Skeletal muscle tissue (tissue), 4 donors: ENCODE measurements around the gene GPR137B. TPM values are rescaled to one million over a fixed set of nuclear protein-coding genes. Genes with fewer than 3 reads are reported as not detected.
"Not testable (repeated sequence)": the region's sequence is repeated elsewhere in the genome, so short reads cannot be mapped to it uniquely, and the experiment has no call there.

Source experiments
- H3K27ac ChIP-seq: one replicate; pipeline ENCODE4 v1.7.0; 2013; ENCODE audit warnings: mild to moderate bottlenecking, low read depth, low read length, inconsistent platforms
- H3K27me3 ChIP-seq, 3 donors: one replicate each; pipeline ENCODE4 v1.7.0; 2013; ENCODE audit warnings: low read length in 3 of 3; ENCODE audit not compliant: control insufficient read depth in 3 of 3, insufficient read depth in 3 of 3
- H3K36me3 ChIP-seq, 3 donors: one replicate each; pipeline ENCODE4 v1.7.0; 2013; ENCODE audit warnings: low read length in 3 of 3; ENCODE audit not compliant: control insufficient read depth in 3 of 3, insufficient read depth in 3 of 3
- H3K4me1 ChIP-seq, 3 donors: one replicate each; pipeline ENCODE4 v1.7.0; 2013; ENCODE audit warnings: low read length in 3 of 3, mild to moderate bottlenecking in 3 of 3; ENCODE audit not compliant: control insufficient read depth in 3 of 3, insufficient read depth in 3 of 3
- H3K4me3 ChIP-seq, 3 donors: one replicate each; pipeline ENCODE4 v1.7.0; 2013; ENCODE audit warnings: low read length in 3 of 3
- H3K9ac ChIP-seq, 3 donors: one replicate each; pipeline ENCODE4 v1.7.0; 2013; ENCODE audit warnings: low read length in 3 of 3, mild to moderate bottlenecking in 3 of 3, moderate library complexity in 2 of 3, low read depth in 1 of 3
- H3K9me3 ChIP-seq, 3 donors: one replicate each; pipeline ENCODE4 v1.7.0; 2013; ENCODE audit warnings: low read length in 3 of 3; ENCODE audit not compliant: control insufficient read depth in 3 of 3
- total RNA-seq: library from RNA; depleted of rRNA; stranded (reverse); fragments of >200 nt; gene quantifications from one replicate; pipeline ENCODE4 v1.2.3, GENCODE V29; 2014
- donor health status: Osteomylitis.

The GPR137B gene, protein sequence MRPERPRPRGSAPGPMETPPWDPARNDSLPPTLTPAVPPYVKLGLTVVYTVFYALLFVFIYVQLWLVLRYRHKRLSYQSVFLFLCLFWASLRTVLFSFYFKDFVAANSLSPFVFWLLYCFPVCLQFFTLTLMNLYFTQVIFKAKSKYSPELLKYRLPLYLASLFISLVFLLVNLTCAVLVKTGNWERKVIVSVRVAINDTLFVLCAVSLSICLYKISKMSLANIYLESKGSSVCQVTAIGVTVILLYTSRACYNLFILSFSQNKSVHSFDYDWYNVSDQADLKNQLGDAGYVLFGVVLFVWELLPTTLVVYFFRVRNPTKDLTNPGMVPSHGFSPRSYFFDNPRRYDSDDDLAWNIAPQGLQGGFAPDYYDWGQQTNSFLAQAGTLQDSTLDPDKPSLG
- total RNA-seq, result 8.9 TPM

DNA sequence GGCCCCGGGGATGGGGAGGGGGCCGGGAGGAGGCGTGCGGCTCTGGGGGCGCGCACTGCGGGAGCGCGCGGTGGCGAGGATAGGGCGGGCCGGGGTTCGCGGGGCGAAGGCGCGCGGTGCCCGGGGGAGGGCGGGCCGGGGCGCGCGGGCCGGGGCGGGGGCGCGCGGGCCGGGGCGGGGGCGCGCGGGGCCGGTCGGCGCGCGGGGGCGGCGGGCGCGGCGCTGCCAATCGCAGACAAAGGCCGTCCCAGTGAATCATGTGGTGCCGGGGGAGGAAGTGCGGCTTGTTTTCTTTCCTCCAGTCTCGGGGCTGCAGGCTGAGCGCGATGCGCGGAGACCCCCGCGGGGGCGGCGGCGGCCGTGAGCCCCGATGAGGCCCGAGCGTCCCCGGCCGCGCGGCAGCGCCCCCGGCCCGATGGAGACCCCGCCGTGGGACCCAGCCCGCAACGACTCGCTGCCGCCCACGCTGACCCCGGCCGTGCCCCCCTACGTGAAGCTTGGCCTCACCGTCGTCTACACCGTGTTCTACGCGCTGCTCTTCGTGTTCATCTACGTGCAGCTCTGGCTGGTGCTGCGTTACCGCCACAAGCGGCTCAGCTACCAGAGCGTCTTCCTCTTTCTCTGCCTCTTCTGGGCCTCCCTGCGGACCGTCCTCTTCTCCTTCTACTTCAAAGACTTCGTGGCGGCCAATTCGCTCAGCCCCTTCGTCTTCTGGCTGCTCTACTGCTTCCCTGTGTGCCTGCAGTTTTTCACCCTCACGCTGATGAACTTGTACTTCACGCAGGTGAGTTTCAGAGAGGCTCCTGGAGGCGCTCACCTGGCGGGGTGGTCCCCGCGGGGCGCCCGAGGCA is at the start of gene GPR137B:
Gene GPR137B (plus strand): TSS at position 287 of the 851 bp plus-strand sequence. CDS start 84 bp downstream, at position 371.
- H3K4me3 ChIP-seq, result peak within 1 kb of the TSS; percentile 75 to 85 (median 78)
- H3K9ac ChIP-seq, result peak within 1 kb of the TSS; percentile 38 to 57 (median 40)
- peak within 1 kb of the TSS; percentile 19 for H3K27ac ChIP-seq
- peaks cover 18 to 46% (median 31%) of the 10 kb centered on the region in 3 donors for H3K27me3 ChIP-seq
- H3K36me3 ChIP-seq, result no peaks in the 10 kb centered on the region
- no peaks in the 10 kb centered on the region for H3K9me3 ChIP-seq
- H3K4me1 ChIP-seq, result peaks cover 8 to 11% (median 9%) of the 10 kb centered on the region in 3 donors

- Histone ChIP-seq H3K4me1 (no peaks in the 10 kb centered on the region), H3K9me3 (peaks cover 0 to 3% (median 0%) of the 10 kb centered on the region in 3 donors), H3K9ac (no peak overlapping the region)
Measured at GRCh38 chr1:236092899-236093298, 49.4 kb upstream of the GPR137B start.

DNA sequence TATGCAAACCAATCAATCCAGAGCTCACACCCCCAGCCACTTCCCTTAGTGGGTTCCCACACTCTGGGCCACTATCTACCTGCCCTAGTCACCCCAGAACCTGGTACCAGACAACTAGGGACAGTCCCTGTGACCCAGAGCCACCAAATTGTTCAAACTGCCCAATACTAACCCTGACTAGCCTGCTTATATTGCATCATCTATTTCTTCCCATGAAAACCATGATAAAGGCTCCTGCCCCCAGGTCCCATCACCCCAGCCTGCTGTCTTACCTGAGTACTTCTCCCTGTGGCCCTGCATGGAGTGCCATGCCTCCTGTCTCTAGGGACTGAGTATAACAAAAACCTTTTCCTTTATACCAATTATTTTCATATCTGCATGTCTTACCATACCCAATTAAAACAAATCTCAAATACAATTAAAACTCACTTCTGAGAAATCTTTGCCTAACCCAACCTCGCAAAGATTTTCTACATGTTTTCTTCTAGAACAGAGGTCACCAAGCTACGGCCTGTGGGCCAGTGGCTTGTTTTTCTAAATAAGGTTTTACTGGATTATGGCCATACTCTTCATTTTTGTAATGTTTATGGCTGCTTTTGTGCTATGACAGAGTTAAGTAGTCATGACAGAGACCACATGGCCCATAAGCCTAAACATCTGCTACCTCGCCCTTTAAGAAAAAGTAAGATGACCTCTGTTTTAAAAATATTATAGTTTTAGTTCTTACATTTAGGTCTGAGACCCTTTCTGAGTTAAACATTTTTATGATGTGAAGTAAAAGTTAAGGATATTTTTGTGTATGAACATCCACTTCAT is 46.4 kb upstream of the GPR137B start:
- Histone ChIP-seq H3K9ac (no peak overlapping the region), H3K9me3 (peaks cover 0 to 3% (median 0%) of the 10 kb centered on the region in 3 donors), H3K27me3 (peaks cover 0 to 11% (median 4%) of the 10 kb centered on the region in 3 donors), H3K27ac (no peak overlapping the region), H3K4me3 (no peak overlapping the region), H3K36me3 (no peaks in the 10 kb centered on the region), H3K4me1 (no peaks in the 10 kb centered on the region)

More at GRCh38 chr1:236092899-236093298, 49.4 kb upstream of the GPR137B start:
- Histone ChIP-seq H3K36me3 (no peaks in the 10 kb centered on the region), H3K27ac (no peak overlapping the region), H3K4me3 (no peak overlapping the region), H3K27me3 (peaks cover 0 to 2% (median 0%) of the 10 kb centered on the region in 3 donors)

DNA sequence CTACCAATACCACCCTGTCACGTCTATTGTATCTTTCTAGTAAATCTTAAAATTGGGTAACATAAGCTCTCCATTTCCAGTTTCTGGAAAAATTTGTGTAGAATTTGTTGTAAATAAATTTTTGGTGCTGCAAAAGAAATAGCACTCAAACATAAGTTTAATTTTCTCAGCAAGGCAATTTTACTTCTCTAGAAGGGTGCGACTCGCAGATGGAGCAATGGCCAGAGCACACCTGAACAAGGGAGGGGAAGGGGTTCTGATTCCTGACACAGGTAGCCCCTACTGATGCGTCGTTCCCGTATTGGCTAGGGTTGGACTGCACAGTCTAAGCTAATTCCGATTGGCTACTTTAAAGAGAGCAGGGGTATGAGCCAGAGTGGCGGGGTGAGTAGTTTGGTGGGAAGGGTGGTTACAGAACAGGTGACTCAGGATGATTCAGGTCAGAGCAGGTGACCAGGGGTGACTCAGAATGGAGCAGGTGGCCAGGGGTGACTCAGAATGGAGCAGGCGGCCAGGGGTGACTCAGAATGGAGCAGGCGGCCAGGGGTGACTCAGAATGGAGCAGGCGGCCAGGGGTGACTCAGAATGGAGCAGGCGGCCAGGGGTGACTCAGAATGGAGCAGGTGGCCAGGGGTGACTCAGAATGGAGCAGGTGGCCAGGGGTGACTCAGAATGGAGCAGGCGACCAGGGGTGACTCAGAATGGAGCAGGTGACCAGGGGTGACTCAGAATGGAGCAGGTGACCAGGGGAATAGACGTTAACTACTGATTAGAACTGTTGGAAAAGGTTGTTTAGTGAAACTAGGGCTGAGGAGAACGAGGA is 45.5 kb upstream of the GPR137B start:
- H3K27ac ChIP-seq, result peak overlapping the region; percentile 21
- H3K9ac ChIP-seq, H3K4me3 ChIP-seq, H3K9me3 ChIP-seq, H3K36me3 ChIP-seq, H3K4me1 ChIP-seq: not testable (repeated sequence)
- peaks cover 4 to 17% (median 6%) of the 10 kb centered on the region in 3 donors for H3K27me3 ChIP-seq

DNA sequence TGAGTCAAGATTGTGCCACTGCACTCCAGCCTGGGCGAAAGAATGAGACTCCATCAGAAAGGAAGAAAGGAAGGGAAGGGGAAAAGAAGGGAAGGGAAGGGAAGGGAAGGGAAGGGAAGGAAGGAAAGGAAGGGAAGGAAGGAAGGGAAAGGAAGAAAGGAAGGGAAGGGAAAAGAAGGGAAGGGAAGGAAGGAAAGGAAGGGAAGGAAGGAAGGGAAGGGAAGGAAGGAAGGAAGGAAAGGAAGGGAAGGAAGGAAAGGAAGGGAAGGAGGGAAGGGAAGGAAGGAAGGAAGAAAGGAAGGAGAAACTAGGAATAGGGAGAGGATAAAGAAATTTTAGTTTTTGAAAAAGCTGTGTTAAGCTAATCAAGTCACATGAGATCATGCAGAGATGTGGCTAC is 44.1 kb upstream of the GPR137B start:
- peaks cover 11 to 24% (median 13%) of the 10 kb centered on the region in 3 donors for H3K27me3 ChIP-seq
- H3K27ac ChIP-seq, result no peak overlapping the region

GRCh38 chr1:236099355-236099974 is 42.9 kb upstream of the GPR137B start:
- Histone ChIP-seq H3K4me1 (no peaks in the 10 kb centered on the region), H3K9ac (no peak overlapping the region), H3K36me3 (no peaks in the 10 kb centered on the region), H3K4me3 (no peak overlapping the region), H3K27me3 (peaks cover 11 to 24% (median 15%) of the 10 kb centered on the region in 3 donors), H3K27ac (no peak overlapping the region), H3K9me3 (peaks cover 0 to 3% (median 0%) of the 10 kb centered on the region in 3 donors)

More for the DNA sequence above, 44.1 kb upstream of the GPR137B start:
- no peaks in the 10 kb centered on the region for H3K4me1 ChIP-seq
- no peak overlapping the region for H3K9ac ChIP-seq
- H3K36me3 ChIP-seq, result no peaks in the 10 kb centered on the region
- H3K4me3 ChIP-seq, result no peak overlapping the region
- H3K9me3 ChIP-seq, result peaks cover 0 to 3% (median 0%) of the 10 kb centered on the region in 3 donors

DNA sequence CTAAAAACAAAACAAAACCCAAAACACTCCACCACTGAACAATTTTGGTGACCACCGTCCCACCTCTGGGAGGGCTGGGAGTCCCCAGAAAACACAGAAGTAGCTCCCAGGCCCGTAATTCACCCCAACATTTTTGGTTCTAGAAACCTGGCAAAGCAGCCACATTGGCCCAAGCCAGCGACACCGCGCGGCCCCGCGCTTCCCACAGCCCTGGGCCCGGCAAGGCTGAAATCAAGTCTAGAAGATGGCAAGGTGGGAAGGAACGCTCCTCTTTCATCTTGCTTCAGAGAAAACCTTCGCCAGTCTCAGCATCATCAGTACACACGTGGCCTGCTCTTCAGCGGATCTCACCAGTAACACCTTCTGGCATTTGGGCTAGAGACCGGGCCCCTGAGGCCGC is 41.5 kb upstream of the GPR137B start:
- H3K9ac ChIP-seq, result no peak overlapping the region
- peaks cover 0 to 3% (median 0%) of the 10 kb centered on the region in 3 donors for H3K9me3 ChIP-seq
- H3K27ac ChIP-seq, result no peak overlapping the region
- H3K36me3 ChIP-seq, result no peaks in the 10 kb centered on the region
- peaks cover 11 to 24% (median 15%) of the 10 kb centered on the region in 3 donors for H3K27me3 ChIP-seq
- no peak overlapping the region for H3K4me3 ChIP-seq
- H3K4me1 ChIP-seq, result no peaks in the 10 kb centered on the region

DNA sequence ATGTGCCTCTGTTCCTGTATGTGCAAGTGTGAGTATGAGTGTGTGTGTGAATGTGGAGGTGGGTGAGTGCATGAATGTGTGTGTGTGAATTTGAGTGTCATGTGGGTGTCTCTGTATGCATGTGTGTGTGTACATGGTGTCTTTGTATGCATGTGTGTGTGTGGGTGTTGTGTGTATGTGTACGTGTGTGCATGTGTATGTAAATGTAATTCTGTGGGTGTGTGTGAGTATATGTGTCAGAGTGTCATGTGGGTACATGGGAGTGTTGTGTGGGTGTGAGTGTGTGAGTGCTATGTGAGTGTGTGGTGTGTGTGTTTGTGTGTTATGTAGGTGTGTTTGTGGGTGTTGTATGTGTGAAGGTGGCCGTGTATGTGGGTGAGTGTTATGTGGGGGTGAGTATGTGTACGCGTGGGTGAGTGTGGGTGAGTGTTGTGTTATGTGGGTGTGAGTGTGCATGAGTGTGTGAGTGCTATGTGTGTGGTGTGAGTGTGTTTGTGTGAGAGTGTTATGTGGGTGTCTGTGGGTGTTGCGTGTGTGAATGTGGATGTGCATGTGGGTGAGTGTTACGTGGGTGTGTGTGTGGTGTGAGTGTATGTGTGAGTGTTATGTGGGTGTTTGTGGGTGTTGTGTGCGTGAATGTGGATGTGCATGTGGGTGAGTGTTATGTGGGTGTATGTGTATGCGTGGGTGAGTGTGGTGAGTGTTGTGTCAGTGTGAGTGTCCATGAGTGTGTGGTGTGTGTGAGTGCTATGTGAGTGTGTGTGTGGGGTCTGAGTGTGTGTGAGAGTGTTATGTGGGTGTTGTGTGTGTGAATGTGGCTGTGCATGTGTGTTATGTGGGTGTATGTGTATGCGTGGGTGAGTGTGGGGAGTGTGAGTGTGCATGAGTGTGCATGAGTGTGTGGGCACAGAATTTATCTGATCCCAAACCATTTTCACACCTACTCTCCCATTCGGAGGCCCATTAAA is 40.8 kb upstream of the GPR137B start:
- H3K4me3 ChIP-seq, result no peak overlapping the region
- peaks cover 11 to 24% (median 15%) of the 10 kb centered on the region in 3 donors for H3K27me3 ChIP-seq
- H3K27ac ChIP-seq, result no peak overlapping the region
- no peaks in the 10 kb centered on the region for H3K36me3 ChIP-seq
- no peaks in the 10 kb centered on the region for H3K4me1 ChIP-seq
- H3K9me3 ChIP-seq, result peaks cover 0 to 3% (median 0%) of the 10 kb centered on the region in 3 donors
- no peak overlapping the region for H3K9ac ChIP-seq
